HepG2 (cell line): ENCODE data around the gene DTWD2. TPM values are rescaled to one million over a fixed set of nuclear protein-coding genes. Genes with fewer than 3 reads are reported as not detected.

Experiments
- CENPX ChIP-seq: sonication (generic); formaldehyde crosslinking; IDR thresholded peaks from 2 replicates; pipeline ENCODE4 v1.9.0; 2021; ENCODE audit warnings: mild to moderate bottlenecking, missing genetic modification reagents, moderate library complexity
- IRF1 ChIP-seq: sonication (generic); formaldehyde crosslinking; IDR thresholded peaks from 2 replicates; pipeline ENCODE4 v1.4.0; 2020; ENCODE audit warnings: low read depth, mild to moderate bottlenecking, missing genetic modification reagents
- KLF15 ChIP-seq: sonication (generic); formaldehyde crosslinking; IDR thresholded peaks from 2 replicates; pipeline ENCODE4 v1.8.1; 2023; ENCODE audit warnings: borderline replicate concordance, mild to moderate bottlenecking, inconsistent platforms, missing genetic modification reagents, mixed read lengths
- MIER2 ChIP-seq: IDR thresholded peaks from 2 replicates; pipeline ENCODE4 v1.6.1; 2016; ENCODE audit warnings: missing biosample characterization, missing genetic modification reagents
- NFRKB ChIP-seq: fragments of 450-650 bp; IDR thresholded peaks from 2 replicates; pipeline ENCODE4 v1.6.1; 2017
- SIN3B ChIP-seq: fragments of 150-350 bp; IDR thresholded peaks from 2 replicates; pipeline ENCODE4 v1.6.1; 2014; ENCODE audit warnings: low read length
- SIX4 ChIP-seq: sonication (generic); formaldehyde crosslinking; IDR thresholded peaks from 2 replicates; pipeline ENCODE4 v1.4.0; 2020; ENCODE audit warnings: missing genetic modification reagents
- SMAD3 ChIP-seq: sonication (generic); formaldehyde crosslinking; IDR thresholded peaks from 2 replicates; pipeline ENCODE4 v1.4.0; 2020; ENCODE audit warnings: missing genetic modification reagents
- TEAD2 ChIP-seq: sonication (generic); formaldehyde crosslinking; IDR thresholded peaks from 2 replicates; pipeline ENCODE4 v1.9.0; 2021; ENCODE audit warnings: missing genetic modification reagents
- TFAP4 ChIP-seq: sonication (generic); IDR thresholded peaks from 2 replicates; pipeline ENCODE4 v1.6.1; 2016; ENCODE audit warnings: low read depth, borderline replicate concordance
- USF2 ChIP-seq, 2 experiments: sonication (generic) in 1 of 2; formaldehyde crosslinking in 1 of 2; IDR thresholded peaks; 2 replicates each; pipeline versions ENCODE4 v1.5.1 to v1.6.1; 2011 to 2020; ENCODE audit warnings: borderline replicate concordance in 1 of 2, low read depth in 1 of 2, low read length in 1 of 2, mild to moderate bottlenecking in 1 of 2, missing genetic modification reagents in 1 of 2, moderate library complexity in 1 of 2
- ZBTB2 ChIP-seq: sonication (generic); formaldehyde crosslinking; IDR thresholded peaks from 2 replicates; pipeline ENCODE4 v1.8.0; 2022; ENCODE audit warnings: low read depth, missing genetic modification reagents
- ZNF234 ChIP-seq: sonication (generic); formaldehyde crosslinking; conservative IDR thresholded peaks from 2 replicates; pipeline ENCODE4 v1.5.1; 2020; ENCODE audit warnings: mild to moderate bottlenecking, missing genetic modification reagents
- ZNF484 ChIP-seq: sonication (generic); formaldehyde crosslinking; IDR thresholded peaks from 2 replicates; pipeline ENCODE4 v1.5.1; 2020; ENCODE audit warnings: mild to moderate bottlenecking, low read depth, missing genetic modification reagents, borderline replicate concordance
- ZNF766 ChIP-seq: sonication (generic); formaldehyde crosslinking; IDR thresholded peaks from 2 replicates; pipeline ENCODE4 v1.5.0; 2020; ENCODE audit warnings: missing genetic modification reagents, borderline replicate concordance
- ZNF781 ChIP-seq: sonication (generic); formaldehyde crosslinking; IDR thresholded peaks from 2 replicates; pipeline ENCODE4 v1.5.1; 2020; ENCODE audit warnings: borderline replicate concordance, mild to moderate bottlenecking, missing genetic modification reagents; ENCODE audit errors: not compliant biosample characterization
- polyA plus RNA-seq, 8 experiments: library from polyadenylated mRNA; depleted of rRNA in 3 of 8; stranded (reverse) in 7 of 8; unstranded in 1 of 8; fragments of >200 nt; fragmentation: Illumina TruSeq in 4 of 8; extraction: Trizol in 4 of 8; gene quantifications; 2 replicates each; pipeline versions ENCODE4 v1.2.1 to v1.2.3, GENCODE V29; 2011 to 2016; ENCODE audit warnings: low read depth in 4 of 8, missing spikeins in 1 of 8, mixed read lengths in 1 of 8; ENCODE audit not compliant: insufficient read depth in 1 of 8
- total RNA-seq, 5 experiments: library from RNA; depleted of rRNA; stranded (reverse); fragments of >200 nt; fragmentation: Illumina TruSeq; extraction: Trizol; gene quantifications; 2 replicates each; pipeline ENCODE4 v1.2.3, GENCODE V29; 2016; ENCODE audit warnings: low read depth in 1 of 5
- TF ChIP-seq, protein P1 (sequence below): sonication (generic); formaldehyde crosslinking; IDR thresholded peaks from 2 replicates; pipeline ENCODE4 v1.5.1; 2020; ENCODE audit warnings: missing genetic modification reagents, mild to moderate bottlenecking, borderline replicate concordance

The DTWD2 gene
- total and polyA plus RNA-seq, 2 of the 13 experiments (the other 11 are each of a cell fraction or from before 2014, with no cell fraction given), result 1.6 to 6.0 TPM

DNA sequence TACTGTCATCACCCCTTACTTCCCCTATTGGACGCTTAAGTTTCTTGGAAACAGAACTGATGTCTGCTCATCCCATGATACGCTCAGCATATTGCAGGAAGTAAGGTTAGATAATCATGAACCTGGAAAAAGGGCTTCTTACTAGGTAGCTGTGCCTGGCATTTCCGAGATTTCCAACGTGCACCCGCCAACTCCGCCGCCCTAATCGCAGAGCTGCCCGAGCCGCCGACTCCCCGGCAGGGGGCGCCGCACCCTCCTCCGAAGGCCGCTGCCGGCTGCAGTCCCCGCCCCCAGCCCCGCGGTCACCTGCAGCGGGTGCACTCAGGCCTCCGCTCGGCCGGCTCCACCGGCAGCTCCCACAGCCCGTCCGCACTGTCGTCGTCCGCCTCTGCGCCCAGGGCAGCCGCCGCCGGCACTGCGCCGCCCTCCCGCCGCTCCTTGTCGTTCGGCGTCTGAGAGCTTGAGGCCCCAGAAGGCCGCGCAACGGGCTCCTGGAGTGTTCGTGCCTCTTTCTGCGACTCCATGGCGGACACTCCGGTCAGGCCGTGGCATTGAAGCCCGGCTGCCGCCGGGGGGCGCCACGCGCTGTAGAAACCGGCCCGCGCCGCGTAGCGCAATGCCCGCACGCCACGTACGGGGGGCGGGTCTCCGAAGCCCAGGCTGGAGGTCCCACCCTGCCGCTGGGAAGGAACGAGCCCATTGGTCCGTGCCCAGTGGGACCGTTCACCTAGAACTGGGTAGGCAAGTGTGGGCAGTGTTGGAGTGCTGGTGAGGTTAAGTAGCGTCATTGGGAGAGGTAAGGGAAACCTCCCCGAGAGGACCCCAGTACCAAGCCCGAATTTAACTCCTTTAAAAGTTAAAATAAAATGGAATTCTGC lies at the start of gene DTWD2 (continued):
- no peak for TF ChIP-seq IRF1 (CRISPR knock-in tag)
- TF ChIP-seq TEAD2 (CRISPR knock-in tag), result no peak
- TF ChIP-seq SIX4 (CRISPR knock-in tag), result no peak
- TF ChIP-seq, protein P1, sequence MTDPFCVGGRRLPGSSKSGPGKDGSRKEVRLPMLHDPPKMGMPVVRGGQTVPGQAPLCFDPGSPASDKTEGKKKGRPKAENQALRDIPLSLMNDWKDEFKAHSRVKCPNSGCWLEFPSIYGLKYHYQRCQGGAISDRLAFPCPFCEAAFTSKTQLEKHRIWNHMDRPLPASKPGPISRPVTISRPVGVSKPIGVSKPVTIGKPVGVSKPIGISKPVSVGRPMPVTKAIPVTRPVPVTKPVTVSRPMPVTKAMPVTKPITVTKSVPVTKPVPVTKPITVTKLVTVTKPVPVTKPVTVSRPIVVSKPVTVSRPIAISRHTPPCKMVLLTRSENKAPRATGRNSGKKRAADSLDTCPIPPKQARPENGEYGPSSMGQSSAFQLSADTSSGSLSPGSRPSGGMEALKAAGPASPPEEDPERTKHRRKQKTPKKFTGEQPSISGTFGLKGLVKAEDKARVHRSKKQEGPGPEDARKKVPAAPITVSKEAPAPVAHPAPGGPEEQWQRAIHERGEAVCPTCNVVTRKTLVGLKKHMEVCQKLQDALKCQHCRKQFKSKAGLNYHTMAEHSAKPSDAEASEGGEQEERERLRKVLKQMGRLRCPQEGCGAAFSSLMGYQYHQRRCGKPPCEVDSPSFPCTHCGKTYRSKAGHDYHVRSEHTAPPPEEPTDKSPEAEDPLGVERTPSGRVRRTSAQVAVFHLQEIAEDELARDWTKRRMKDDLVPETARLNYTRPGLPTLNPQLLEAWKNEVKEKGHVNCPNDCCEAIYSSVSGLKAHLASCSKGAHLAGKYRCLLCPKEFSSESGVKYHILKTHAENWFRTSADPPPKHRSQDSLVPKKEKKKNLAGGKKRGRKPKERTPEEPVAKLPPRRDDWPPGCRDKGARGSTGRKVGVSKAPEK, result no peak
- TF ChIP-seq KLF15 (CRISPR knock-in tag), result no peak
- peak; percentile 62; the same call in 1 of the 2 replicates for TF ChIP-seq SMAD3
- TF ChIP-seq SIN3B, result no peak
- TF ChIP-seq TFAP4, result peak; percentile 57; the same call in 1 of the 2 replicates
- no peak for TF ChIP-seq USF2 (IDR thresholded peaks at IDR 0.05; ENCODE audit: low read depth, low read length)
- TF ChIP-seq USF2 (CRISPR knock-in tag; IDR thresholded peaks at IDR 0.05; ENCODE audit: borderline replicate concordance), result peak; percentile 38; the same call in 1 of the 2 replicates
- TF ChIP-seq ZNF234 (CRISPR knock-in tag), result 0 out of 2 replicates have a peak, but pooled peaks have one; percentile 8
- TF ChIP-seq MIER2 (CRISPR knock-in tag), result no peak
- TF ChIP-seq ZNF484 (CRISPR knock-in tag), result no peak
- peak; percentile 80 for TF ChIP-seq ZNF766 (CRISPR knock-in tag)
- TF ChIP-seq ZBTB2 (CRISPR knock-in tag), result 0 out of 2 replicates have a peak, but pooled peaks have one; percentile 54
- TF ChIP-seq CENPX (CRISPR knock-in tag), result no peak
- TF ChIP-seq NFRKB, result no peak
- TF ChIP-seq ZNF781 (CRISPR knock-in tag), result no peak
